Chondrocyte (in vitro differentiated cells): Measurements from ENCODE around the gene SCNN1B. TPM values are rescaled to one million over a fixed set of nuclear protein-coding genes. Genes with fewer than 3 reads are reported as not detected.

Experiments used
- DNase-seq: peaks from one replicate; pipeline ENCODE4 v3.0.0; 2021; ENCODE audit warnings: mixed read lengths, low spot score
- H3K27ac Mint-ChIP-seq: one replicate; pipeline ENCODE4 v1.8.0; 2021; ENCODE audit warnings: mild to moderate bottlenecking, moderate library complexity, mixed read lengths; ENCODE audit not compliant: unreplicated experiment
- H3K27me3 Mint-ChIP-seq: 2 replicates; pipeline ENCODE4 v1.8.0; 2021; ENCODE audit warnings: low read depth, mixed read lengths
- H3K36me3 Mint-ChIP-seq: 2 replicates; pipeline ENCODE4 v1.8.0; 2021; ENCODE audit warnings: low read depth, mixed read lengths
- H3K4me1 Mint-ChIP-seq: 2 replicates; pipeline ENCODE4 v1.8.0; 2021; ENCODE audit warnings: low read depth, mild to moderate bottlenecking, mixed read lengths
- H3K4me3 Mint-ChIP-seq: one replicate; pipeline ENCODE4 v1.8.0; 2021; ENCODE audit warnings: mild to moderate bottlenecking, moderate library complexity, mixed read lengths; ENCODE audit not compliant: unreplicated experiment
- H3K9me3 Mint-ChIP-seq: 2 replicates; pipeline ENCODE4 v1.8.0; 2021; ENCODE audit warnings: low read depth, mixed read lengths
- total RNA-seq: library from RNA; stranded (reverse); gene quantifications from 3 replicates; pipeline ENCODE4 v1.2.1, GENCODE V29; 2021
- TF ChIP-seq, protein P1 (sequence below): fragments of 200-600 bp; sonication (generic); IDR thresholded peaks from 2 replicates; pipeline ENCODE4 v1.5.0; 2021; ENCODE audit warnings: antibody characterized with exemption, mild to moderate bottlenecking, moderate library complexity

SCNN1B gene
- total RNA-seq, 1 donor from 2014 or later = not detected

DNA sequence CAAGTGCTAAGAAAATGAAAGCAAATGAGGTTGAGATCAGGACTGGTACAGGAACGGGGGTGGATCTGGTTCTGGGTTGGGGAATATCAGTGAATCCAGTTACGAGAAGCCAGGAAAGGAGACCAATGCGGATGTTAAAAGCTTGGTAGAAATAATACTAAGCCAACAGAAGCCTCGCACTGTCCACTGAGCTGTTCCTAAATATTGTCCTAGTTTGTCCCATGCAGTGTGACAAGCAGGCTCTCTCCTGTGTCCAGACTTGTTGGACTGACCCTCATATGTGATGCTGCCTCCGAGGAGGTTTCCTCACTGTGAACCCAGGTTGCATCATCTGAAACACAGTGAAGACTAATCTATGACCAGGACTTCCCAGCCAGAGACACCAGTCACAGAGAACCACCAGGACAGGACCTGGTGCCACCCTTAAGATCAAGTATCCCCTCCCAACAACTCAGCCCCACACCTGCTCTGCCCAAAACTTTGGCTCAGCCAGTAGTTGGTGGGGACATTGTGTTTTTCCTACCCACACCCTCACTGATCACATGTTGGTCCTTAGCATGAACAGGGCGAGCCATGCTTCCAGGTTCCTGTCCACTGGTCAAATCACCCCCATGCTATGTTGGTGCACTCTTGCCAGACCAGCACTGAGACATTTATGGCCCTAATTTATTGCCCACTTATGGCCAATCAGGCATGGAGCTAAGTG is 32.7 kb upstream of the SCNN1B start:
- H3K9me3 Mint-ChIP-seq = no peaks in the 10 kb centered on the region
- no peak overlapping the region for H3K4me3 Mint-ChIP-seq
- H3K36me3 Mint-ChIP-seq = no peaks in the 10 kb centered on the region
- H3K27me3 Mint-ChIP-seq = peaks cover 4% of the 10 kb centered on the region
- no peaks in the 10 kb centered on the region for H3K4me1 Mint-ChIP-seq
- TF ChIP-seq, protein P1, sequence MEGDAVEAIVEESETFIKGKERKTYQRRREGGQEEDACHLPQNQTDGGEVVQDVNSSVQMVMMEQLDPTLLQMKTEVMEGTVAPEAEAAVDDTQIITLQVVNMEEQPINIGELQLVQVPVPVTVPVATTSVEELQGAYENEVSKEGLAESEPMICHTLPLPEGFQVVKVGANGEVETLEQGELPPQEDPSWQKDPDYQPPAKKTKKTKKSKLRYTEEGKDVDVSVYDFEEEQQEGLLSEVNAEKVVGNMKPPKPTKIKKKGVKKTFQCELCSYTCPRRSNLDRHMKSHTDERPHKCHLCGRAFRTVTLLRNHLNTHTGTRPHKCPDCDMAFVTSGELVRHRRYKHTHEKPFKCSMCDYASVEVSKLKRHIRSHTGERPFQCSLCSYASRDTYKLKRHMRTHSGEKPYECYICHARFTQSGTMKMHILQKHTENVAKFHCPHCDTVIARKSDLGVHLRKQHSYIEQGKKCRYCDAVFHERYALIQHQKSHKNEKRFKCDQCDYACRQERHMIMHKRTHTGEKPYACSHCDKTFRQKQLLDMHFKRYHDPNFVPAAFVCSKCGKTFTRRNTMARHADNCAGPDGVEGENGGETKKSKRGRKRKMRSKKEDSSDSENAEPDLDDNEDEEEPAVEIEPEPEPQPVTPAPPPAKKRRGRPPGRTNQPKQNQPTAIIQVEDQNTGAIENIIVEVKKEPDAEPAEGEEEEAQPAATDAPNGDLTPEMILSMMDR = no peak
- DNase-seq = no peak
- H3K27ac Mint-ChIP-seq = no peak overlapping the region

DNA sequence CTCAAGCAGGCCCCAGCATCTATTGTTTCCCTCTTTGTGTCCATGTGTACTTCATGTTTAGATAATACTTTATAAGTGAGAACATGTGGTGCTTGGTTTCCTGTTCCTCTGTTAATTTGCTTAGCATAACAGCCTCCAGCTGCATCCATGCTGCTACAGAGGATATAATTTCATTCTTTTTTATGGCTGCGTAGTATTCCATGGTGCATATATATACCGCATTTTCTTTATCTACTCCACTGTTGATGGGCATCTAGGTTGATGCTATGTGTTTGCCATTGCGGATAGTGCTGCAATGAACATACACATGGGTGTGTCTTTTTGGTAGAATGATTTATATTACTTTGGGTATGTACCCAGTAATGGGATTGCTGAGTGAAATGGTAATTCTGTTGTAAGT is 31.4 kb upstream of the SCNN1B start:
- Mint-ChIP-seq H3K4me3 (no peak overlapping the region), H3K9me3 (no peaks in the 10 kb centered on the region), H3K27ac (no peak overlapping the region), H3K27me3 (peaks cover 6% of the 10 kb centered on the region), H3K36me3 (no peaks in the 10 kb centered on the region), H3K4me1 (no peaks in the 10 kb centered on the region)
- DNase-seq = no peak
- TF ChIP-seq, protein P1 = no peak

DNA sequence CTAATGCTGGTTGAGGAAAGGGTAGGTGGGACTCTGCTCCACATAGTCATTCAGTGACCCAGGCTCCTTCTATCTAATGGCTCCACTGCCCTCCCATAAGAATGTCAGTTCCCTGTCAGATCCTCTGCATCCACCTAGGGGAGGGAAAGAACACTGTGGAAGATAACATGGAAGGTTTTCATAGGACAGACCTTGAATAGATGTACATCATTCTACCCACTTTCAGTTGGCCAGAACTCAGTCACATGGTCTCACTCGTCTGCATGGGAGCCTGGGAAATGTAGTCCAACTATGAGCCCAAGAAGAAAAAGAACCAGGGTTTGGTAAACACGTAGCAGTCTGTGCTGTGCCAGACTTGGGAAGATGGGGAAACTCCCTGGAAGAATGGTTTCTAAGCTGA is 27.1 kb upstream of the SCNN1B start:
- H3K4me3 Mint-ChIP-seq = no peak overlapping the region
- peaks cover 15% of the 10 kb centered on the region for H3K27me3 Mint-ChIP-seq
- TF ChIP-seq, protein P1 = no peak
- H3K36me3 Mint-ChIP-seq = no peaks in the 10 kb centered on the region
- DNase-seq = no peak
- no peaks in the 10 kb centered on the region for H3K4me1 Mint-ChIP-seq
- no peak overlapping the region for H3K27ac Mint-ChIP-seq
- H3K9me3 Mint-ChIP-seq = no peaks in the 10 kb centered on the region

DNA sequence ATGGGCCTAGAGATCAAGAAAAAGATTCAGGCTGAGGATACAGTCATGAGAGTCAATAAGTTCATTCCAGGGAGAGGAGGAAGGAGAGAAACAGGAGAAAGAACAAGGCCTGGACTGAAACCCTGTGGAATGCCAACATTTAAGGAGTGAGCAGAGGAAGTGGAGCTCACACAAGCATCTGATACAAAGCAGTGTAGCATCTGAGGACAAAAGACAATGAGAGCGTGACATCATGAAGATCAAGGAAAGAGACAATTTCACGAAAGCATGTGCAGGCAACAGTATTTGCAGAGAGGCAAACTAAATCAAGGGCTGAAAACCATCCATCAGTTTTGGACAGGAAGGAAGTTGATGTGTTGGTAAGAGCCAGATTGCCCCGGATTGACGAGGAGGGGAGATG is 25.3 kb upstream of the SCNN1B start:
- Mint-ChIP-seq H3K4me3 (no peak overlapping the region), H3K36me3 (no peaks in the 10 kb centered on the region), H3K27me3 (peaks cover 19% of the 10 kb centered on the region), H3K4me1 (no peaks in the 10 kb centered on the region), H3K9me3 (no peaks in the 10 kb centered on the region), H3K27ac (no peak overlapping the region)
- TF ChIP-seq, protein P1 = no peak
- no peak for DNase-seq

DNA sequence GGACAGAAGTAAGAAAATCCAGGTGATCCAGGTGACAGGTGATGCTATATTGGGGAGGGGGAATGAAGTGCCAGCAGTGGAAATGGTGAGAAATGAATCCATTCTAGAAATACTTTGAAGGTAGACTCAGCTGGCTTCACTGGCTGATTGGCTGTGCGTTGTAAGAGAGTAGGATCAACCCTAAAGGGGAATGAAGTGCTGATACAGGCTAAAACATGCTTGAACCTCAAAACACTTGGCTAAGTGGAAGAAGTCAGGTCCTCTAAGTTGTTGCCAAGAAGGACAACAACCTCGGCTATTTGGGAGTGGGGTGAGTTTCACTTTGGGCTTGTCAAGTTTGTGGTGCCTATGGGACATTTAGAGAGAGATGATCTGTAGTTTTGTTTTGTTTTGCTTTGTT is 24.1 kb upstream of the SCNN1B start:
- Mint-ChIP-seq H3K27ac (no peak overlapping the region), H3K4me1 (no peaks in the 10 kb centered on the region), H3K4me3 (no peak overlapping the region), H3K27me3 (peaks cover 19% of the 10 kb centered on the region), H3K36me3 (no peaks in the 10 kb centered on the region), H3K9me3 (no peaks in the 10 kb centered on the region)
- DNase-seq = no peak
- TF ChIP-seq, protein P1 = no peak
